Measurements from ENCODE around the gene FIBP.

Gene FIBP

GRCh38 chr11:65844231-65844872, 43.9 kb downstream of the FIBP start:
- no peak for DNase-seq (ENCODE audit: low read depth)

GRCh38 chr11:65843811-65844210, 44.5 kb downstream of the FIBP start:
- no peak for DNase-seq (ENCODE audit: low read depth)

- DNase-seq (ENCODE audit: low read depth) = no peak
Observed at GRCh38 chr11:65842144-65842543, 46.1 kb downstream of the FIBP start.

GRCh38 chr11:65834202-65834601, 54.1 kb downstream of the FIBP start:
- no peak for DNase-seq (ENCODE audit: low read depth)
